22Rv1 (cell line): Measurements from ENCODE around the gene TMEM45B.

Experiments
- H3K27ac ChIP-seq: fragments of 450-650 bp; 2 replicates; pipeline ENCODE4 v1.5.1; 2017
- CTCF ChIP-seq: fragments of 450-650 bp; IDR thresholded peaks from 2 replicates; pipeline ENCODE4 v1.5.1; 2017; ENCODE audit warnings: mild to moderate bottlenecking
- ZFX ChIP-seq: fragments of 450-650 bp; IDR thresholded peaks from 2 replicates; pipeline ENCODE4 v1.6.1; 2017; ENCODE audit warnings: antibody characterized with exemption, borderline replicate concordance

The TMEM45B gene

GRCh38 chr11:129815596-129816461, at the start of gene TMEM45B:
TSS of gene TMEM45B (plus strand) at chr11:129815848. CDS start at chr11:129852483, 36,635 bp downstream.
- TF ChIP-seq CTCF (no peak), ZFX (no peak)
- 0 out of 2 replicates have a peak within 1 kb of the TSS, but pooled peaks have one; percentile 13 for H3K27ac ChIP-seq

- no peak overlapping the region for H3K27ac ChIP-seq
These were observed 48.6 kb upstream of the TMEM45B start for GRCh38 chr11:129766898-129767604.

GRCh38 chr11:129767827-129768226, 47.8 kb upstream of the TMEM45B start:
- TF ChIP-seq ZFX (no peak), CTCF (no peak)

More at GRCh38 chr11:129766898-129767604, 48.6 kb upstream of the TMEM45B start:
- TF ChIP-seq ZFX (no peak), CTCF (peak; percentile 69)

GRCh38 chr11:129768356-129768755, 47.3 kb upstream of the TMEM45B start:
- no peak overlapping the region for H3K27ac ChIP-seq
- TF ChIP-seq CTCF (no peak), ZFX (no peak)

More at GRCh38 chr11:129767827-129768226, 47.8 kb upstream of the TMEM45B start:
- H3K27ac ChIP-seq = no peak overlapping the region

- TF ChIP-seq CTCF (no peak), ZFX (no peak)
- H3K27ac ChIP-seq = no peak overlapping the region
These were observed 46.6 kb upstream of the TMEM45B start for GRCh38 chr11:129769059-129769458.

- H3K27ac ChIP-seq = no peak overlapping the region
- TF ChIP-seq ZFX (no peak), CTCF (no peak)
These were observed 44.7 kb upstream of the TMEM45B start for GRCh38 chr11:129770993-129771392.
